Brain microvascular endothelial cell (primary cell): ENCODE measurements around the gene NTN4.
A peak's percentile ranks its signal among the peaks of the same experiment; 100 is the strongest.

Source experiments
- DNase-seq: peaks from one replicate; pipeline ENCODE4 v3.0.0-alpha.2; 2020
- H3K27ac ChIP-seq: fragments of 250-450 bp; sonication (Bioruptor Pico); 2 replicates; pipeline ENCODE4 v1.5.1; 2020; ENCODE audit warnings: mild to moderate bottlenecking, moderate library complexity
- H3K27me3 ChIP-seq: fragments of 250-450 bp; sonication (Bioruptor Pico); replicated peaks from 2 replicates; pipeline ENCODE4 v1.5.1; 2020; ENCODE audit warnings: mild to moderate bottlenecking
- H3K36me3 ChIP-seq: fragments of 250-450 bp; sonication (Bioruptor Pico); replicated peaks from 2 replicates; pipeline ENCODE4 v1.5.1; 2020; ENCODE audit warnings: mild to moderate bottlenecking
- H3K4me3 ChIP-seq: 2 replicates; pipeline ENCODE4 v1.5.1; 2011; ENCODE audit warnings: low read depth, mild to moderate bottlenecking, control low read depth, low read length, moderate library complexity
- in situ Hi-C: cut with HindIII; loops from 2 replicates; pipeline ENCODE4 v1.10.0; 2017; ENCODE audit warnings: low sequenced_read_pairs, low pct_ligation_motif_present
- TF ChIP-seq, protein P1 (sequence below): IDR thresholded peaks from 2 replicates; pipeline ENCODE4 v1.5.1; 2011; ENCODE audit warnings: low read depth, mild to moderate bottlenecking, moderate library complexity, low read length, control low read depth, inconsistent platforms; ENCODE audit errors: missing control alignments

NTN4 gene

DNA sequence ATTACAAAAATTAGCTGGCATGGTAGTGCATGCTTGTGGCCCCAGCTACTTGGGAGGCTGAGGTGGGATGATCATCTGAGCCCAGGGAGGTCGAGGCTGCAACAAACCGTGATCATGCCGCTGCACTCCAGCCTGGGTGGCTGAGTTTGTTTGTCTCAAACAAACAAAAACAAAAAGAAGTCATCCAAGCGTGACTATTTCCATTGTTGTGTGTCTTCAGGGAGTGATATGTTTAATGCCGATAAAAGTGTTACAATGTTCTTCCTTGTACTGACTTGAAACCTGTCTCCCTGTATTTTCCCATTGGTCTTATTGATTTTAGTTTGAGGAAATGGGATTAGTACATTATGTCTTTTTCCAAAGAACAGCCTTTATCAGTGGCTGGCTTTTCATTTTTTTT is 163.7 kb downstream of the NTN4 start:
- no peaks in the 10 kb centered on the region for H3K27me3 ChIP-seq
- H3K4me3 ChIP-seq = no peak overlapping the region
- in situ Hi-C loops = no loop called here
- TF ChIP-seq, protein P1, sequence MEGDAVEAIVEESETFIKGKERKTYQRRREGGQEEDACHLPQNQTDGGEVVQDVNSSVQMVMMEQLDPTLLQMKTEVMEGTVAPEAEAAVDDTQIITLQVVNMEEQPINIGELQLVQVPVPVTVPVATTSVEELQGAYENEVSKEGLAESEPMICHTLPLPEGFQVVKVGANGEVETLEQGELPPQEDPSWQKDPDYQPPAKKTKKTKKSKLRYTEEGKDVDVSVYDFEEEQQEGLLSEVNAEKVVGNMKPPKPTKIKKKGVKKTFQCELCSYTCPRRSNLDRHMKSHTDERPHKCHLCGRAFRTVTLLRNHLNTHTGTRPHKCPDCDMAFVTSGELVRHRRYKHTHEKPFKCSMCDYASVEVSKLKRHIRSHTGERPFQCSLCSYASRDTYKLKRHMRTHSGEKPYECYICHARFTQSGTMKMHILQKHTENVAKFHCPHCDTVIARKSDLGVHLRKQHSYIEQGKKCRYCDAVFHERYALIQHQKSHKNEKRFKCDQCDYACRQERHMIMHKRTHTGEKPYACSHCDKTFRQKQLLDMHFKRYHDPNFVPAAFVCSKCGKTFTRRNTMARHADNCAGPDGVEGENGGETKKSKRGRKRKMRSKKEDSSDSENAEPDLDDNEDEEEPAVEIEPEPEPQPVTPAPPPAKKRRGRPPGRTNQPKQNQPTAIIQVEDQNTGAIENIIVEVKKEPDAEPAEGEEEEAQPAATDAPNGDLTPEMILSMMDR = no peak
- no peak for DNase-seq
- H3K36me3 ChIP-seq = no peaks in the 10 kb centered on the region
- H3K27ac ChIP-seq = no peak overlapping the region

DNA sequence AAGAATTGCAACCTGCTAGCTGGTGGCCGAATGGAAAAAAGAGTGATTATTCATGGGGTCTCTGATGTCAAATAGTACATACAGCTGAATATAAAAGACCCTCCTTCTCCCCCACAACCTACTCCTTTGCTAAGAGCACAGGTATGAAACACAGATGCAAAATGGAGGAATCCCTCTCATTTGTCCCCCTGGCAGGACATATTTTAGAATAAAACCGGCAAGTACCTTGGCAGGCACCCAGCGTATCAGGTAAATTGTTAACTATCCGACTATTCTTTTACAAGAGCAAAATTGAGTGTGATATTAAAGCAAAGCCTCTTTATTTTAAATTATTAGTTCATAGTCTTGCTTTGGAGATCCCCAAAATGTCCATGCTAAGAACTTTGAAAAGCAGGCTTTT is 165.6 kb downstream of the NTN4 start:
- peak overlapping the region; percentile 2 for H3K27ac ChIP-seq
- no peaks in the 10 kb centered on the region for H3K36me3 ChIP-seq
- no peak for DNase-seq
- TF ChIP-seq, protein P1 = no peak
- in situ Hi-C loops = no loop called here
- no peaks in the 10 kb centered on the region for H3K27me3 ChIP-seq
- H3K4me3 ChIP-seq = no peak overlapping the region

DNA sequence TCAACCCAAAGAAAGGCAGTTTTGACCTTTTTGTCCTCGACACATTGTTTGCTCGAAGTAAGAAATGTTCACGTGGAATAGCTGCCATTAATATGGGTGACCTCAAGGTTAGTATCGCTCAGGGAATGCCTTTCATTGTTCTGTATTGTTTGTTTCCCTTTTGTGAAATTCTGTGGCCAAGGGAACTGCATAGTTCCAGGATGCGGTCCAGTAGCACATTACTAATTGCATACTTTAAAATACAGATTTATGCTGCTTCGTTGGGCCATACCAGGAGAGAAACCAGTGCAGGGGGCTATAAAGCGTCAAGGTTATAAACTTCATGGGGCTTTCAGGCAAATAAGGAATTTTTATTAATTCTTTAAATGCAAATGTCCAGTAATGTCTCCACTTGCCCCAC is 166.0 kb downstream of the NTN4 start:
- H3K36me3 ChIP-seq = no peaks in the 10 kb centered on the region
- peak; percentile 71 for DNase-seq
- H3K27ac ChIP-seq = peak overlapping the region; percentile 55
- in situ Hi-C loops = loop anchor here (25.0 kb wide), 1 partner anchor 188 kb away; no protein-coding TSS in a partner anchor
- TF ChIP-seq, protein P1 = no peak
- no peak overlapping the region for H3K4me3 ChIP-seq
- H3K27me3 ChIP-seq = no peaks in the 10 kb centered on the region

DNA sequence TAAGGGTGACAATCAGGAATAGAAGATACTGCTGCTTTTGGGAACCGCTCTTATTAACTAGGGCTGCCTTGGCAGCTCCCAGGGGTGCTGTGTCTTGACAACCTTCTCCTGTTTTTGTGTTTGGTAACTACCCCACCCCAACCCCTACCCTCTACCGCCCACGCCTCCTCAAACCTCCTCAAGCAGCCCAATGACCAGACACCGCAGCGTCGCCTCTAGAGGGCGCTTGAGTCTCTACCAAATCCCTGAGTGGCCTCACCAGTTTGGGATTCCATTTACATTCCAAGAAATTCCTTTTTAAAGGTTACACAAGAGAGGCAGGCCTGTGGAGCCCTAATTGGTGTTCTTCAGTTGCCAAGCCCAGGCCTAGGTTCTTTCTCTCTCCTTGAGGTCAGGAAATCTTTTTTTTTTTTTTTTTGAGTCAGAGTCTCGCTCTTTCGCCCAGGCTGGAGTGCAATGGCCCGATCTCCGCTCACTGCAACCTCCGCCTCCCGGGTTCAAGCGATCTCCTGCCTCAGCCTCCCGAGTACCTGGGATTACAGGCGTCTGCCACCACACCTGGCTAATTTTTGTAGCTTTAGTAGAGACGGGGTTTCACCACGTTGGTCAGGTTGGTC is 166.9 kb downstream of the NTN4 start:
- TF ChIP-seq, protein P1 = peak; percentile 91
- H3K4me3 ChIP-seq = no peak overlapping the region
- in situ Hi-C loops = loop anchor here (25.0 kb wide), 1 partner anchor 189 kb away; no protein-coding TSS in a partner anchor
- H3K36me3 ChIP-seq = no peaks in the 10 kb centered on the region
- H3K27ac ChIP-seq = peak overlapping the region; percentile 55
- peak; percentile 83 for DNase-seq
- no peaks in the 10 kb centered on the region for H3K27me3 ChIP-seq

DNA sequence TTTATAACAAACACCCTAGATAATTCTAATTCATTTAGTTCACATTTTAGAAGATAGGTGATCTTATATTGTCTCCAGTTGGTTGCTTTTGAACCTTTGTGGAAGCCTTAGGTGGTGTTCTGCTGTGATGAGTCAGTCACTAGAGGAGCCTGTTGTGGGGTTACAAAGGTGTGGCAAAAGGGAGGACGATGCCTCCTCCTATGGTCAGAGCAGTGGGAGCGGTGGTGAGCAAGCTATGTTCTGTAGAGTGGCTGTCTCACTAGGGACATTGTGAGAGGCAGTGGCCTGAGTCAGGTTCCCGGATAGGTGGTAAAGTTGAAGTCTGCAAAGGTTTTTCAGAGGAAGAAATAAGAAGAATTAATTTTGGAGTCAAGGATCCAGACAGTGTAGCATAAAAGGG is 167.7 kb downstream of the NTN4 start:
- Histone ChIP-seq H3K36me3 (no peaks in the 10 kb centered on the region), H3K27me3 (no peaks in the 10 kb centered on the region), H3K27ac (no peak overlapping the region), H3K4me3 (no peak overlapping the region)
- DNase-seq = no peak
- in situ Hi-C loops = loop anchor here (25.0 kb wide), 1 partner anchor 189 kb away; no protein-coding TSS in a partner anchor
- TF ChIP-seq, protein P1 = no peak

DNA sequence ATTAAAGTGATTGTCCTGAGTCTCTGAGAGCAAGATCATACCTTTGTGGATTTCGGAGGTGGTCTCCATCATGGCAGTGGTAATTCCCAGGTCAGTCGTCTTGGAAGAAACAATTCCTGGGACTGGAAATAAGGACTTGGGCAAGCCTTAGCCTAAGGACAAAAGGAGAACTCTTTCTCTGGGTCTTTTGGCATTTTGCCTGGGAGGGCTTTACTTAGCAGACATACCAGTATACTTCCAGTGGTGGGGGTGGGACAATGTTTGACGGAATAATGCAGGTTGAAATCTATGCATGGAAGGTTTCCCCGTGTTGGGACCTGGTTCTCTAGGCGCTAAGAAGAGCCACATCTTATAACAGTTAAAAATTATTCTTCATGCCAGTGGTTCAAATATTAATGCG is 168.8 kb downstream of the NTN4 start:
- in situ Hi-C loops = loop anchor here (25.0 kb wide), 1 partner anchor 191 kb away; no protein-coding TSS in a partner anchor
- TF ChIP-seq, protein P1 = no peak
- Histone ChIP-seq H3K27me3 (no peaks in the 10 kb centered on the region), H3K36me3 (no peaks in the 10 kb centered on the region), H3K27ac (no peak overlapping the region), H3K4me3 (no peak overlapping the region)
- no peak for DNase-seq
